ENCODE measurements around the gene DNAJC22. TPM values are rescaled to one million over a fixed set of nuclear protein-coding genes. Genes with fewer than 3 reads are reported as not detected.

The DNAJC22 gene
- total RNA-seq, 1 donor: 1.1 TPM

DNA sequence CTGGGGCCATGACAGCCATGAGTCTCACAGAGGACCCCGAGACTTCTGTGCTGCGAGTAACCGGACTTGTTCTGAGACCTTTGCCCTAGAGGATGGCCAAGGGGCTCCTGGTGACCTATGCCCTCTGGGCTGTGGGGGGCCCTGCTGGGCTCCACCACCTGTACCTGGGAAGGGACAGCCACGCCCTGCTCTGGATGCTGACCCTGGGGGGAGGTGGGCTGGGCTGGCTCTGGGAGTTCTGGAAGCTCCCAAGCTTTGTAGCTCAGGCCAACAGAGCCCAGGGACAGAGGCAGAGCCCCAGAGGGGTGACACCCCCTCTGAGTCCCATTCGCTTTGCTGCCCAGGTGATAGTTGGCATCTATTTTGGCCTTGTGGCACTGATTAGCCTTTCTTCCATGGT lies 2.1 kb downstream of the DNAJC22 start:
- H4K20me1 ChIP-seq (ENCODE audit: insufficient read depth, low read length): no peaks in the 10 kb centered on the region
- H3K79me2 ChIP-seq (ENCODE audit: insufficient read depth, low read length): no peaks in the 10 kb centered on the region
- TF ChIP-seq, protein P1, sequence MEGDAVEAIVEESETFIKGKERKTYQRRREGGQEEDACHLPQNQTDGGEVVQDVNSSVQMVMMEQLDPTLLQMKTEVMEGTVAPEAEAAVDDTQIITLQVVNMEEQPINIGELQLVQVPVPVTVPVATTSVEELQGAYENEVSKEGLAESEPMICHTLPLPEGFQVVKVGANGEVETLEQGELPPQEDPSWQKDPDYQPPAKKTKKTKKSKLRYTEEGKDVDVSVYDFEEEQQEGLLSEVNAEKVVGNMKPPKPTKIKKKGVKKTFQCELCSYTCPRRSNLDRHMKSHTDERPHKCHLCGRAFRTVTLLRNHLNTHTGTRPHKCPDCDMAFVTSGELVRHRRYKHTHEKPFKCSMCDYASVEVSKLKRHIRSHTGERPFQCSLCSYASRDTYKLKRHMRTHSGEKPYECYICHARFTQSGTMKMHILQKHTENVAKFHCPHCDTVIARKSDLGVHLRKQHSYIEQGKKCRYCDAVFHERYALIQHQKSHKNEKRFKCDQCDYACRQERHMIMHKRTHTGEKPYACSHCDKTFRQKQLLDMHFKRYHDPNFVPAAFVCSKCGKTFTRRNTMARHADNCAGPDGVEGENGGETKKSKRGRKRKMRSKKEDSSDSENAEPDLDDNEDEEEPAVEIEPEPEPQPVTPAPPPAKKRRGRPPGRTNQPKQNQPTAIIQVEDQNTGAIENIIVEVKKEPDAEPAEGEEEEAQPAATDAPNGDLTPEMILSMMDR (IDR thresholded peaks at IDR 0.05; ENCODE audit: extremely low read depth, low read depth, low read length): no peak
- DNase-seq (ENCODE audit: insufficient read length, low spot score, missing footprints): peak; percentile 25
- H3K4me3 ChIP-seq (ENCODE audit: insufficient read depth, low read length): no peak overlapping the region
- H3K36me3 ChIP-seq (ENCODE audit: insufficient read depth, low read length): no peaks in the 10 kb centered on the region
- peaks cover 27% of the 10 kb centered on the region for H3K27me3 ChIP-seq (ENCODE audit: insufficient read depth, low read length)
- H3K4me1 ChIP-seq (ENCODE audit: insufficient read depth, low read length): peaks cover 23% of the 10 kb centered on the region
- H3K4me2 ChIP-seq (ENCODE audit: insufficient read depth, low read length): no peak overlapping the region
- H3K27ac ChIP-seq (ENCODE audit: low read depth, low read length): no peak overlapping the region
- no peaks in the 10 kb centered on the region for H3K9me3 ChIP-seq (ENCODE audit: low read depth, low read length)
- H2AFZ ChIP-seq (ENCODE audit: low read length): no peak overlapping the region

- Histone ChIP-seq H3K4me3 (ENCODE audit: insufficient read depth, low read length) (no peak overlapping the region), H3K4me1 (ENCODE audit: insufficient read depth, low read length) (peaks cover 23% of the 10 kb centered on the region), H4K20me1 (ENCODE audit: insufficient read depth, low read length) (no peaks in the 10 kb centered on the region), H3K4me2 (ENCODE audit: insufficient read depth, low read length) (no peak overlapping the region), H3K27ac (ENCODE audit: low read depth, low read length) (no peak overlapping the region), H3K36me3 (ENCODE audit: insufficient read depth, low read length) (no peaks in the 10 kb centered on the region), H3K27me3 (ENCODE audit: insufficient read depth, low read length) (peaks cover 22% of the 10 kb centered on the region), H3K9me3 (ENCODE audit: low read depth, low read length) (no peaks in the 10 kb centered on the region), H2AFZ (ENCODE audit: low read length) (no peak overlapping the region), H3K79me2 (ENCODE audit: insufficient read depth, low read length) (no peaks in the 10 kb centered on the region)
- DNase-seq (ENCODE audit: insufficient read length, low spot score, missing footprints): peak; percentile 71
- TF ChIP-seq, protein P1 (IDR thresholded peaks at IDR 0.05; ENCODE audit: extremely low read depth, low read depth, low read length): no peak
Measured at GRCh38 chr12:49349266-49349665, 2.6 kb downstream of the DNAJC22 start.

DNA sequence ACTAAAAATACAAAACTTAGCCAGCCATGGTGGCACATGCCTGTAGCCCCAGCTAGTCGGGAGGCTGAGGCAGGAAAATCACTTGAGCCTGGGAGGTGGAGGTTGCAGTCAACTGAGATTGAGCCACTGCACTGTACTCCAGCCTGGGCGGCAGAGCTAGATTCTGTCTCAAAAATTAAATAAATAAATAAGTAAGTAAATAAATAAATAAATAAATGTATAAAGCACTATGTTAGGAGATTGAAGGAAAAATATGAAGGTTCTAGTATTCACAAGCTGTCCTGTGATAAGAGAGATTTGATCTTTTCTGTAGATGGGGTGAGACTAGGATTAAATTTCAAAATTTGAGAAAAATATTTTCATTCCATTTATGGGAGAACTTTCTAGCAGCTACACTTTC lies 5.7 kb downstream of the DNAJC22 start:
- H2AFZ ChIP-seq (ENCODE audit: low read length): no peak overlapping the region
- H4K20me1 ChIP-seq (ENCODE audit: insufficient read depth, low read length): no peaks in the 10 kb centered on the region
- no peak overlapping the region for H3K4me3 ChIP-seq (ENCODE audit: insufficient read depth, low read length)
- DNase-seq (ENCODE audit: insufficient read length, low spot score, missing footprints): no peak
- no peak overlapping the region for H3K27ac ChIP-seq (ENCODE audit: low read depth, low read length)
- no peaks in the 10 kb centered on the region for H3K9me3 ChIP-seq (ENCODE audit: low read depth, low read length)
- no peaks in the 10 kb centered on the region for H3K36me3 ChIP-seq (ENCODE audit: insufficient read depth, low read length)
- H3K4me2 ChIP-seq (ENCODE audit: insufficient read depth, low read length): no peak overlapping the region
- peaks cover 2% of the 10 kb centered on the region for H3K27me3 ChIP-seq (ENCODE audit: insufficient read depth, low read length)
- TF ChIP-seq, protein P1 (IDR thresholded peaks at IDR 0.05; ENCODE audit: extremely low read depth, low read depth, low read length): no peak
- peaks cover 6% of the 10 kb centered on the region for H3K4me1 ChIP-seq (ENCODE audit: insufficient read depth, low read length)
- no peaks in the 10 kb centered on the region for H3K79me2 ChIP-seq (ENCODE audit: insufficient read depth, low read length)

DNA sequence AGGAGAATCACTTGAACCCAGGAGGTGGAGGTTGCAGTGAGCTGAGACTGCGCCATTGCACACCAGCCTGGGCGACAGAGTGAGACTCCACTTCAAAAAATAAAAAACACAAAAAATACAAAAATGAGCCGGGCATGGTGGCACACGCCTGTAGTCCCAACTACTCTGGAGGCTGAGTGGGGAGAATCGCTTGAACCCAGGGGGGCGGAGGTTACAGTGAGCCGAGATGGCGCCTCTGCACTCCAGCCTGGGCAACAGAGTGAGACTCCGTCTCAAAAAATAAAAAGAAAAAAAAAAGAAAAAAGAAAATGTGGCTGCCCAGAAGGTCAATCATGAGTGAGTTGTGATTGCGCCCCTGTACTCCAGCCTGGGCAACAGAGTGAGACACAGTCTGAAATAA lies 9.2 kb downstream of the DNAJC22 start:
- no peaks in the 10 kb centered on the region for H3K9me3 ChIP-seq (ENCODE audit: low read depth, low read length)
- no peaks in the 10 kb centered on the region for H4K20me1 ChIP-seq (ENCODE audit: insufficient read depth, low read length)
- H2AFZ ChIP-seq (ENCODE audit: low read length): no peak overlapping the region
- H3K27me3 ChIP-seq (ENCODE audit: insufficient read depth, low read length): no peaks in the 10 kb centered on the region
- TF ChIP-seq, protein P1 (IDR thresholded peaks at IDR 0.05; ENCODE audit: extremely low read depth, low read depth, low read length): no peak
- no peak overlapping the region for H3K4me2 ChIP-seq (ENCODE audit: insufficient read depth, low read length)
- DNase-seq (ENCODE audit: insufficient read length, low spot score, missing footprints): no peak
- peaks cover 16% of the 10 kb centered on the region for H3K4me1 ChIP-seq (ENCODE audit: insufficient read depth, low read length)
- no peak overlapping the region for H3K4me3 ChIP-seq (ENCODE audit: insufficient read depth, low read length)
- H3K36me3 ChIP-seq (ENCODE audit: insufficient read depth, low read length): no peaks in the 10 kb centered on the region
- no peak overlapping the region for H3K27ac ChIP-seq (ENCODE audit: low read depth, low read length)
- no peaks in the 10 kb centered on the region for H3K79me2 ChIP-seq (ENCODE audit: insufficient read depth, low read length)

Data from osteoblast (primary cell).